ENCODE results near the gene TMX4. TPM values are rescaled to one million over a fixed set of nuclear protein-coding genes. Genes with fewer than 3 reads are reported as not detected.
"Not testable (repeated sequence)": the region's sequence is repeated elsewhere in the genome, so short reads cannot be mapped to it uniquely, and the experiment has no call there.

TMX4 gene
- total RNA-seq, 1 donor, result 40.9 TPM

DNA sequence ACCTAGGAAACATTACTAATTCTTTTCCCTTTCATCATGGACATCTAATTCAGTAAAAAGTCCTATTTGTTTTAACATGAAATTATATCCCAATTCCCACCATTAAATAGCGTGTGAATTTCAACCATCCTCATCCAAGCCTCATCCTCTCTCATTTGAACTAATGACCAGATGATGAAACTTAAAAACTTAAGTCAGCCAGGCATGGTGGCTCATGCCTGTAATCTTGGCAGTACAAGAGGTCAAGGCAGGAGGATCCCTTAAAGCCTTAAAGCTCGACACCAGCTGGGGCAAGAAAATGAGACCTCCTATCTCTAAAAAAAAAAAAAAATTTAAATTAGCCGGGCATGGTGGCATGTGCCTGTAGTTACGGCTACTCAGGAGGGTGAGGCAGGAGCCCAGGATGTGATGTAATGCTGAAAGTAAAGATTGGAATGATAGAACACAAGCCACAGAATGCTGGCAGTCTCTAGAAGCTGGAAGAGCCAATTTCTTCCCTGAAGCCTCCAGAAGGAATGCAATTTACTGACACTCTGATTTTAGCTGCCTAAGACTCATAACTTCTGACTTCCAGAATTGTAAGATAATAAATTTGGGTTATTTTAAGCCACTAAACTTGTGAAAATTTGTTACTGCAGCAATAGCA lies 52.2 kb downstream of the TMX4 start:
- no peaks in the 10 kb centered on the region for H3K9me3 ChIP-seq (ENCODE audit: low read depth, low read length)
- H4K20me1 ChIP-seq (ENCODE audit: insufficient read depth, low read length), result no peaks in the 10 kb centered on the region
- peak overlapping the region; percentile 22 for H3K4me2 ChIP-seq (ENCODE audit: insufficient read depth, low read length)
- peak; percentile 25 for DNase-seq (ENCODE audit: insufficient read length, low spot score, missing footprints)
- H2AFZ ChIP-seq (ENCODE audit: low read length), result no peak overlapping the region
- TF ChIP-seq, protein P1, sequence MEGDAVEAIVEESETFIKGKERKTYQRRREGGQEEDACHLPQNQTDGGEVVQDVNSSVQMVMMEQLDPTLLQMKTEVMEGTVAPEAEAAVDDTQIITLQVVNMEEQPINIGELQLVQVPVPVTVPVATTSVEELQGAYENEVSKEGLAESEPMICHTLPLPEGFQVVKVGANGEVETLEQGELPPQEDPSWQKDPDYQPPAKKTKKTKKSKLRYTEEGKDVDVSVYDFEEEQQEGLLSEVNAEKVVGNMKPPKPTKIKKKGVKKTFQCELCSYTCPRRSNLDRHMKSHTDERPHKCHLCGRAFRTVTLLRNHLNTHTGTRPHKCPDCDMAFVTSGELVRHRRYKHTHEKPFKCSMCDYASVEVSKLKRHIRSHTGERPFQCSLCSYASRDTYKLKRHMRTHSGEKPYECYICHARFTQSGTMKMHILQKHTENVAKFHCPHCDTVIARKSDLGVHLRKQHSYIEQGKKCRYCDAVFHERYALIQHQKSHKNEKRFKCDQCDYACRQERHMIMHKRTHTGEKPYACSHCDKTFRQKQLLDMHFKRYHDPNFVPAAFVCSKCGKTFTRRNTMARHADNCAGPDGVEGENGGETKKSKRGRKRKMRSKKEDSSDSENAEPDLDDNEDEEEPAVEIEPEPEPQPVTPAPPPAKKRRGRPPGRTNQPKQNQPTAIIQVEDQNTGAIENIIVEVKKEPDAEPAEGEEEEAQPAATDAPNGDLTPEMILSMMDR (IDR thresholded peaks at IDR 0.05; ENCODE audit: extremely low read depth, low read depth, low read length), result no peak
- H3K4me3 ChIP-seq (ENCODE audit: insufficient read depth, low read length), result no peak overlapping the region
- H3K4me1 ChIP-seq (ENCODE audit: insufficient read depth, low read length), result peaks cover 2% of the 10 kb centered on the region
- H3K27me3 ChIP-seq (ENCODE audit: insufficient read depth, low read length), result no peaks in the 10 kb centered on the region
- no peaks in the 10 kb centered on the region for H3K36me3 ChIP-seq (ENCODE audit: insufficient read depth, low read length)
- no peaks in the 10 kb centered on the region for H3K79me2 ChIP-seq (ENCODE audit: insufficient read depth, low read length)
- no peak overlapping the region for H3K27ac ChIP-seq (ENCODE audit: low read depth, low read length)

DNA sequence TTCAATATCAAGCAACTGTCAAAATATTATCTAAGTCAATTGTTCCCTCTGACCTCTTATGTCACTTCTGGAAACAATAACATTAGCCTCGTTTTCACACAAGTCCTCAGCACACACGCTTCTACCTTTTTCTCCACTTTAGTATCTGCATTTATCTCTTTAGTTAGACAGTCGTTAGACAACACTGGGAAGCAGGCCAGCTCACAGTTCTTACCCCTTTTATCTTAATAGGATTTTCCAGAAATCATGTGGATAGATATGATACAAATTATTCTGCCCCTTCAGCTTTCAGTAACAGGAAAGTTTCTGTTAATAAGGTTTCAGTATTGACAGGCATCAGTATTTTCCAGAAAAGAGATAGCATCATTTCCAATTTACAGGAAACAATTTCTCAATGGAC lies 53.4 kb downstream of the TMX4 start:
- Histone ChIP-seq H3K27me3 (ENCODE audit: insufficient read depth, low read length) (no peaks in the 10 kb centered on the region), H3K36me3 (ENCODE audit: insufficient read depth, low read length) (no peaks in the 10 kb centered on the region), H3K4me1 (ENCODE audit: insufficient read depth, low read length) (peaks cover 2% of the 10 kb centered on the region), H3K79me2 (ENCODE audit: insufficient read depth, low read length) (no peaks in the 10 kb centered on the region), H3K4me2 (ENCODE audit: insufficient read depth, low read length) (no peak overlapping the region), H3K4me3 (ENCODE audit: insufficient read depth, low read length) (no peak overlapping the region), H2AFZ (ENCODE audit: low read length) (no peak overlapping the region), H3K9me3 (ENCODE audit: low read depth, low read length) (no peaks in the 10 kb centered on the region), H4K20me1 (ENCODE audit: insufficient read depth, low read length) (no peaks in the 10 kb centered on the region), H3K27ac (ENCODE audit: low read depth, low read length) (no peak overlapping the region)
- DNase-seq (ENCODE audit: insufficient read length, low spot score, missing footprints), result no peak
- TF ChIP-seq, protein P1 (IDR thresholded peaks at IDR 0.05; ENCODE audit: extremely low read depth, low read depth, low read length), result no peak

DNA sequence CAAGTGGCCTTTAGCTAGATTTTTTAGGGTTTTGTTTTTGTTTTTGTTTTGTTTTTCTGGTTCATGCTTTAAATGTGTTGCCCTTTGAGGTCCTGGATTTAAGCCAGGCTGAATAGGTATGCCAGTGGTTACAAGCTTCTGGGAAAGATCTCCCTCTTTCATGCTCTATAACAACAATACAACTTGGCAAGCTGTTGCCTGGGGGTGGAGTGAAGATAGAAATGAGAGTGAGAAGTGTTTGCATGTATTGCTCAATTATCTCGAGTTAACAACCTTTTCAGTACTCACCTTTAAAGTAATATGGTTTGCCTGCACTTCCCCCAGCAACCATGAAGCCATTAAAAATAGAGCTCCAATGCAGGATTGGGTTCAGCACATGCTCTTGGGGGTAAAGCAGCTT lies 60.1 kb downstream of the TMX4 start:
- DNase-seq (ENCODE audit: insufficient read length, low spot score, missing footprints), result no peak
- H3K9me3 ChIP-seq (ENCODE audit: low read depth, low read length), result no peaks in the 10 kb centered on the region

DNA sequence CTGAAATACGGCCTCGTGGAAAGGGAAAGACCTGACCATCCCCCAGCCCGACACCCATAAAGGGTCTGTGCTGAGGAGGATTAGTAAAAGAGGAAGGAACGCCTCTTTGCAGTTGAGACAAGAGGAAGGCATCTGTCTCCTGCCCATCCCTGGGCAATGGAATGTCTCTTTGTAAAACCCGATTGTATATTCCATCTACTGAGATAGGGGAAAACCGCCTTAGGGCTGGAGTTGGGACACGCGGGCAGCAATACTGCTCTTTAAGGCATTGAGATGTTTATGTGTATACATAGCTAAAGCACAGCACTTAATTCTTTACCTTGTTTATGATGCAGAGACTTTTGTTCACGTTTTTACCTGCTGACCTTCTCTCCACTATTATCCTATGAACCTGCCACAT lies 63.0 kb downstream of the TMX4 start:
- not testable (repeated sequence) for H4K20me1 ChIP-seq (ENCODE audit: insufficient read depth, low read length); H3K36me3 ChIP-seq (ENCODE audit: insufficient read depth, low read length); H3K79me2 ChIP-seq (ENCODE audit: insufficient read depth, low read length); H3K4me3 ChIP-seq (ENCODE audit: insufficient read depth, low read length); H3K4me2 ChIP-seq (ENCODE audit: insufficient read depth, low read length); H3K9me3 ChIP-seq (ENCODE audit: low read depth, low read length); H3K27me3 ChIP-seq (ENCODE audit: insufficient read depth, low read length); H3K4me1 ChIP-seq (ENCODE audit: insufficient read depth, low read length); H3K27ac ChIP-seq (ENCODE audit: low read depth, low read length); H2AFZ ChIP-seq (ENCODE audit: low read length); DNase-seq (ENCODE audit: insufficient read length, low spot score, missing footprints)

More for the DNA sequence above, 60.1 kb downstream of the TMX4 start:
- Histone ChIP-seq H3K4me1 (ENCODE audit: insufficient read depth, low read length) (no peaks in the 10 kb centered on the region), H3K4me2 (ENCODE audit: insufficient read depth, low read length) (no peak overlapping the region), H2AFZ (ENCODE audit: low read length) (no peak overlapping the region), H3K27ac (ENCODE audit: low read depth, low read length) (no peak overlapping the region), H3K36me3 (ENCODE audit: insufficient read depth, low read length) (no peaks in the 10 kb centered on the region), H4K20me1 (ENCODE audit: insufficient read depth, low read length) (no peaks in the 10 kb centered on the region), H3K79me2 (ENCODE audit: insufficient read depth, low read length) (no peaks in the 10 kb centered on the region), H3K4me3 (ENCODE audit: insufficient read depth, low read length) (no peak overlapping the region), H3K27me3 (ENCODE audit: insufficient read depth, low read length) (no peaks in the 10 kb centered on the region)
- TF ChIP-seq, protein P1 (IDR thresholded peaks at IDR 0.05; ENCODE audit: extremely low read depth, low read depth, low read length), result no peak
